Stomach smooth muscle (tissue), 2 donors: ENCODE results near the gene THOC3.
"Not testable (repeated sequence)": the region's sequence is repeated elsewhere in the genome, so short reads cannot be mapped to it uniquely, and the experiment has no call there.

Experiments used
- H3K27ac ChIP-seq: one replicate; pipeline ENCODE4 v1.7.0; 2013; ENCODE audit warnings: mild to moderate bottlenecking, low read length, inconsistent platforms
- H3K27me3 ChIP-seq, 2 donors: one replicate each; pipeline ENCODE4 v1.7.0; 2013; ENCODE audit warnings: low read length in 2 of 2; ENCODE audit not compliant: insufficient read depth in 2 of 2, control insufficient read depth in 1 of 2
- H3K36me3 ChIP-seq, 2 donors: one replicate each; pipeline ENCODE4 v1.7.0; 2013; ENCODE audit warnings: low read length in 2 of 2; ENCODE audit not compliant: control insufficient read depth in 2 of 2, insufficient read depth in 2 of 2
- H3K4me1 ChIP-seq: one replicate; pipeline ENCODE4 v1.7.0; 2013; ENCODE audit warnings: low read length; ENCODE audit not compliant: control insufficient read depth, insufficient read depth
- H3K4me3 ChIP-seq, 2 donors: one replicate each; pipeline ENCODE4 v1.7.0; 2013; ENCODE audit warnings: low read length in 2 of 2
- H3K9ac ChIP-seq, 2 donors: one replicate each; pipeline ENCODE4 v1.7.0; 2013; ENCODE audit warnings: low read length in 2 of 2, mild to moderate bottlenecking in 1 of 2
- H3K9me3 ChIP-seq, 2 donors: one replicate each; pipeline ENCODE4 v1.7.0; 2013; ENCODE audit warnings: low read length in 2 of 2; ENCODE audit not compliant: control insufficient read depth in 2 of 2
- donor health status: healthy.
- donor health status: Pancreatic carcinoma.

Gene THOC3

DNA sequence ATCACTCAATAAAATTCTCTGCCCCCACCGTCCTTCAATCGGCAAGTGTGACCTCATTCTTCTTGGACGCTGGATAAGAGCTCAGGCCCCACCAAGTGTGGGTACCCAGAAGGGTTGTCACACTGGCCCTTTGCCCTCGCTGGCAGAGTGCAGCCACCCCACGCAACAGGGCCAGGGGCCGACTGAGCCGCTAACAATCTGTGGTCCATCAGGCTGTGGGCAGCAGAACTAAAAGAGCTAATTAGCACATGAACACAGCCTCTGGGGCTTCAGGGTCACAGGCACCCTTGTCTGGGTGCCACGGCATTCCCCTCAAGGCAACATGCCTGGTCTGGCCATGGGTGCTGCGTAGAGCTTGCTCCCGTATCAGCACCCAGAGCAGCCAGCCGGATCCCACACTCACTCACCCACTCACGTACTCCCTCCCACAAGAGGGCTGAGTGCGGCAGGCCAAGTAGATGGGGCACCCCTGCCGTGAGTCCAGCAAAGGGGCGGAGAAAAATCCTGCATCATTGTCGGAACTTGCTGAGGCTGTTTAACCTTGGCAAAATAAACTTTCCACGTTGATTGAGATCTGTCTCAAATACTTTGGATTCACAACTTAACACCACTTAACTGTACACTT is 11.4 kb upstream of the THOC3 start:
- not testable (repeated sequence) for H3K9me3 ChIP-seq, H3K4me3 ChIP-seq, H3K9ac ChIP-seq, H3K36me3 ChIP-seq, H3K27me3 ChIP-seq, H3K27ac ChIP-seq, H3K4me1 ChIP-seq

DNA sequence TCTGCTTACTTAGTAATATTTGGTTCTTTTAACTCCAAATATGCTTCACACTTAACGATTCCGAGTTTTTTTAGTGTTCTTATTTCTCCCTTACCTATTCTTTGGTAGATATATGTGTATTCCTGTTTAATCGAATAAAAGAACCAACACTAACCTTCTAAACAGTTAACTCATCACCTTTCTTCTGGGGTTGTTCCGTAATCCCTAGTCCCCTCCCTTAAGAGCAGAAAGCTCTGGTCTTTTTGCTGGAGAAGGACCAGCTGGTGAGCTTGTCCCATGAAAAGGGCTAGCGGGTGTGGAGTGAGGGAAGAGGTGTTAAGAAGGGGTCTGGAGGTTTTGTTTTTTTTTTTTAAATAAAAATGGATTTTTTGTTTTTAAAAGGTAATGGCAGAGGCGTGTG is 266 bp upstream of the THOC3 start:
- H3K27ac ChIP-seq, H3K9ac ChIP-seq, H3K27me3 ChIP-seq, H3K4me1 ChIP-seq, H3K36me3 ChIP-seq, H3K9me3 ChIP-seq: not testable (repeated sequence)
- peak overlapping the region; percentile 35 to 59 for H3K4me3 ChIP-seq

DNA sequence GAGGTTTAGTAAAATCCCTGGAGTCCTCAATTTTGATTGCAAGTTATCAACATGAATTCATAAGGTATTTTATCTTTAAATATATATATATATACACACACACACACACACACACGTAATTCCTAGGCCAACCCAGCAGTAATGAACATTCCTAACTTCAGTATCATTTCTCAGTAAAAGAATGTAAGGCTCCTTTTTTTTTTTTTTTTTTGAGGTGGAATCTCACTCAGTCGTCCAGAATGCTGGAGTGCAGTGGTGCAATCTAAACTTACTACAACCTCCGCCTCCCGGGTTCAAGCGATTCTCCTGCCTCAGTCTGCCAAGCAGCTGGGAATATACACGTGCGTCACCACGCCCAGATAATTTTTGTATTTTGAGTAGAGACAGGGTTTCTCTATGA is 5.8 kb downstream of the THOC3 start:
- H3K27ac ChIP-seq, H3K4me3 ChIP-seq, H3K9ac ChIP-seq, H3K36me3 ChIP-seq, H3K4me1 ChIP-seq, H3K27me3 ChIP-seq, H3K9me3 ChIP-seq: not testable (repeated sequence)

DNA sequence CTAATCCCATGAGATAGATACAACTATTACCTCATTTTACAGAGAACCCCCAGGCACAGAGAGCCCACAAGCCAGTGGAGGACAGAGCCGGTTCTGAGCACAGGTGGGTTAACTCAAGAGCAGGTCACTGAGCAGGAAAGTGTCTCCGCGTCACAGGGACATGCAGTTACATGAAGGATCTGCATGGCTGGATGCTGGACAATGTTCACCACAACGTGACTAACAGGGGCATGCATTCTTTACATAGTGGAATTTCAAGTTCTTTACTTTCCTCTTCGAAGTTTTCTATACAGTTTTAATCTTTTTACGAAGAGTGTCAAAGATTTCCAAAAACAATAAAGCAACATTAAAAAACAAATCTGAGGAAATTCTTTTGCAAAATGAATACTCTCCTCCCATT is 7.9 kb downstream of the THOC3 start:
- not testable (repeated sequence) for H3K9me3 ChIP-seq, H3K27me3 ChIP-seq, H3K27ac ChIP-seq, H3K36me3 ChIP-seq, H3K4me1 ChIP-seq, H3K9ac ChIP-seq, H3K4me3 ChIP-seq

DNA sequence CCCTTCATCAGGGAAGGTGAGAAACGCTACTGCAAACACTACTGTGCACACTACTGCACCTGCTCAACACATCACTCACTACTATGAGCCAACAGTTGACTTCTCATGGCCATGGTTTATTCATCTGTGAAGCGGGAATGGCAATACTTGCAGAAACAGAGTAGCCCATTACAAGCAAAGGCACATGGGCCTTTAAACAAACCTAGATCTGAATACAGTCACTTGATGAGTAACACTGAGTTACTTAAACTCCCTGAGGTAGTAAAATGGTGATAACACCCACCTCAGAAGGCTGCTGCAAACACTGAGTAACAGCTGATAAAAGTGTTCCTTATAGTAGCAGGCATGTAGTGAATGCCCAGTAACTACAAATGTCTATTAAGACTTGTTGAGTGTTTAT is 9.6 kb downstream of the THOC3 start:
- not testable (repeated sequence) for H3K27ac ChIP-seq, H3K27me3 ChIP-seq, H3K9ac ChIP-seq, H3K9me3 ChIP-seq, H3K36me3 ChIP-seq, H3K4me1 ChIP-seq, H3K4me3 ChIP-seq

DNA sequence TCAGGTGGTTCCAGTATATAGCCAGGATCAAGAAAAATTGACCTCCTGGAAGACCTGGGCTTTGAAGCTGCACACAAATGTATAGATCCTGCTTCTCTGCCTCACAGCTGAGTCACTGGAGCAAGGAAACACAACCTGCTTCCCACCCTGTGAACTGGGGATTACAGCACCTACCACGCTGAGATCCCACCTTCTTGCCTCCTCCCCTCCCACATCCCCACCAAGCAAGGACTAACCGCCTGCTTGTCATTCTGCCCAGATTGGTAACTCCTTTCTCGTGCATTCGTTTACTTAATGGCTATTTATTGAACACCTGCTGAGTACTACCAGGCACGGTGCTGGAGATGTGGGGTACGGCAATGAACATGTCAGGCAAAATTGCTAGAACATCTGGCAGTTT is 14.0 kb downstream of the THOC3 start:
- H3K27ac ChIP-seq, H3K4me1 ChIP-seq, H3K36me3 ChIP-seq, H3K27me3 ChIP-seq, H3K4me3 ChIP-seq, H3K9ac ChIP-seq, H3K9me3 ChIP-seq: not testable (repeated sequence)

DNA sequence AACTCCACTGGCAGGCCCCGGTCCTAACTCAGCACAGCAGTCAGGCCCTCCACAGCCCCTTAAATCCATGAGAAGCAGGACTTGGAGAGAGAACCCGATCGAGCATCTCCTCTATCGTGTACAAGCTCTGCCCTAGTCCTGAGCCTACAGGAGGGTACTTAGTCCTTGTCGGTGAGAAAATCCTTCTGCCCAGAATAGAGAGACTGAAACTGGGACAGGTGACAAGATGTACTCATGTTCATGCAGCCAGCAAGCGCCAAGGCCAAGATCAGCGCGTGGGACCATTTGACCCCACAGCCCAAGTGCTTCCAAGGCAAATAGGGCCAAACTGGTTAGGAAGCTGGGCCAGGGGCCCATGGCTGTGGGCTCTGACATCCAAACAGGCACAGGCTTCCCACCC is 15.3 kb downstream of the THOC3 start:
- not testable (repeated sequence) for H3K9me3 ChIP-seq, H3K27ac ChIP-seq, H3K9ac ChIP-seq

DNA sequence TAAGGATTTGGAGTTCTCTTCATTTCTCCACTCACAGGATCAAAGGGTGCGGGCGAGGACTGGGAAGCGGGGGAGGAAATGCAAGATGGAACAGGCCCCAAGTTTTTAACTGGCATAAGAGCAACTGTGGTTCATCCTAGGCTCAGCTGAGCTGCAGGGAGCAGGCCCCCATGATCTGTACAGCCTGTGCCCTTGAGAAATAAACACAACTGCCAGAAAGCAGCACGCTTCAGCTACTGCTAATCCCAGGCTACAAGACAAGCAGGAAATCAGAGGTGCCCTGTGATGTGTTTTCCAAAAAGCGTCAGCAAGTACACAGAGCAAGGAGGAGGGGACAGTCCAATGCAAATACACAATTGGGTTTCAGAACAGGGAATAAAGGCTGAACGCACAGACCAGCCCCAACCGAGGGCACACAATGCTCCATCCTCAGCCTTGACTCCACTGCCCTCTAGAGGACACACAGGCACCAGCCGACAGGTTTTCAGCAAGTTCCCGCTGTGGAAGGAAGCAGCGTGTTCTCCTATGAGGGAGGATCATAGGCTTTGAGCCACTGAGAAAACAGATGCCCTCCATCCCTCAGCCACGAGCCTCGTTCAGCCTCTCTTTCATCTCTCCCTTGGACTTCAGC is 16.7 kb downstream of the THOC3 start:
- H3K27ac ChIP-seq, H3K27me3 ChIP-seq, H3K36me3 ChIP-seq, H3K4me3 ChIP-seq, H3K9me3 ChIP-seq, H3K9ac ChIP-seq, H3K4me1 ChIP-seq: not testable (repeated sequence)

More for the DNA sequence above, 15.3 kb downstream of the THOC3 start:
- not testable (repeated sequence) for H3K36me3 ChIP-seq, H3K4me3 ChIP-seq, H3K4me1 ChIP-seq, H3K27me3 ChIP-seq

DNA sequence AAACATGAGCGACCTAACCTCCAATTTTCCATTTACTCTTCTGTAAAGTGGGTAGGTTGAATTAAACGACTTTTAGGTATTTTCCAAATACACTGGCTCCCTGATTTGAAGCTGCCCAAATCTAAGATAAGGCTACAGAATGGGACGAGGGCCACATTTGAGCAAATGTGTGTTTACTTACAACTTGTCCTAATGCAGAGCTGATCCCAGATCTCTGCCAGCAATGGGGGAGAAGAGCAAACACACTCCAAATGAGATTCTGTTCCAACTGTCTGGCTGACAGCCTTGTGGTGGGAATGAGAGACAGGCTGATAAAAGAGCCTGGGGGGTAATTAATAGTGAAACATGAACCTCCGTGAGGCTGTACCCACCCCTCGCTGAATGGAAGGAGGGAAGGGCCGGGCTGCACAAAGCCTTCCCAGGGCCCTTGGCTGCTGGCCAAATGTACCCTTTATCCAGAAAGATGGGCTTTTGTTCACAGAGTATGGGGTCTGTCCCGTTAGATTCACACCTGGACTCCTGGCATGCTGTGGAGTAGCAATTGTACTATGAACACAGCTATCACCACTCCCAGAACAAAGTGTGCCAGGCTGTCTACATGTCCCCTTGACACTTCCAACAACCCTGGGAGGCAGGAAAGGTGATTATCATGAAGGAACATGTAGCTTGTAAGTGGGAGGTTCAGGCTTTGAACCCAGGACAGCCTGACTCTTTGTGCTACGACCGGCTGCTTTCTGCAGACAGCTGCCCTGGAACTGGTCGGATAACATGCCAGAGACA is 19.6 kb downstream of the THOC3 start:
- not testable (repeated sequence) for H3K36me3 ChIP-seq, H3K27me3 ChIP-seq, H3K9ac ChIP-seq

DNA sequence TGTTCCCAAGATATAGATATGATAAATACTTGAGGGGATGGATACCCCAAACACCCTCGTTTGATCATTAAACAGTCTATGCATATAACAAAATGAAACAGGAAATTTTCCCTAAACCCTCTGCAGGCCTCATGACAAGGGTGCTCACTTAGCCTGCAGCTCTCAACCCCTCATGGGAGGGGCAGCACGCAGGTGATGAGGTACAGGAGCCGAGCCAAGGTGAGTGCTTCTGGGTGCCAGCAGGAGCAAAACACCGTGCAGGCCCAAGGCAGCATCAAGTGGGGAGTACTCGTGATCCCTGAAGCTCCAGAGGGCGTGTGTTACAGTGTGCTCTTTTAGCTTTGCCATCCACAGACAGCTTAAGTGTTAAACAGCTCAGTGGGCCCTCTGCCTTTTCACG is 24.9 kb downstream of the THOC3 start:
- H3K27ac ChIP-seq, H3K9me3 ChIP-seq, H3K4me1 ChIP-seq, H3K4me3 ChIP-seq, H3K27me3 ChIP-seq, H3K9ac ChIP-seq, H3K36me3 ChIP-seq: not testable (repeated sequence)

More for the DNA sequence above, 19.6 kb downstream of the THOC3 start:
- H3K27ac ChIP-seq, H3K9me3 ChIP-seq, H3K4me1 ChIP-seq, H3K4me3 ChIP-seq: not testable (repeated sequence)

DNA sequence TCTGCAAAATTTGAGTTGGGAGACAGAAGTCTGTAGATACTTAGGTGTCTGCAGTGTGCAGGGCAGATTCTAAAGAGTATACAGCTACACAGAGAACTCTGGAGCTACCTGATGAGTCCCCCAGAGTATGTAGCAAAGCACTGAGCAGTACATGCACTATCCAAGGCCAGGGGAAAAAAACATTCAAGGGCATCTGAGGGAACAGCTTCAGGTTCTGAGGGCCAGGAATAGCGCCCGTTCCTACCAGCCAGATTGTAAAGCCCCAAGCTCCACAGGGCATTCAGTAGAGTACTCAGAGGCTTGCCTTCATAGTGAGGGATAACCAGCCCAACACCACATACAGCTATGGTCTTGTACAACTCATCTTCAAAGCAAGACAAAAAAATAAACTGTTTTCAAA is 27.5 kb downstream of the THOC3 start:
- H3K27me3 ChIP-seq, H3K9me3 ChIP-seq, H3K4me3 ChIP-seq, H3K27ac ChIP-seq, H3K9ac ChIP-seq, H3K4me1 ChIP-seq, H3K36me3 ChIP-seq: not testable (repeated sequence)
